Stimulated activated CD4-positive, alpha-beta T cell treated with anti-CD3 and anti-CD28 coated beads, Interleukin-4, amount 100 ng/mL, for 4 hours (primary cell): ENCODE measurements around the gene GPBP1L1.
"Not testable (repeated sequence)": the region's sequence is repeated elsewhere in the genome, so short reads cannot be mapped to it uniquely, and the experiment has no call there.

Experiments
- DNase-seq, 2 experiments: peaks; one replicate each; pipeline ENCODE4 v3.0.0-alpha.2; 2020

Gene GPBP1L1

DNA sequence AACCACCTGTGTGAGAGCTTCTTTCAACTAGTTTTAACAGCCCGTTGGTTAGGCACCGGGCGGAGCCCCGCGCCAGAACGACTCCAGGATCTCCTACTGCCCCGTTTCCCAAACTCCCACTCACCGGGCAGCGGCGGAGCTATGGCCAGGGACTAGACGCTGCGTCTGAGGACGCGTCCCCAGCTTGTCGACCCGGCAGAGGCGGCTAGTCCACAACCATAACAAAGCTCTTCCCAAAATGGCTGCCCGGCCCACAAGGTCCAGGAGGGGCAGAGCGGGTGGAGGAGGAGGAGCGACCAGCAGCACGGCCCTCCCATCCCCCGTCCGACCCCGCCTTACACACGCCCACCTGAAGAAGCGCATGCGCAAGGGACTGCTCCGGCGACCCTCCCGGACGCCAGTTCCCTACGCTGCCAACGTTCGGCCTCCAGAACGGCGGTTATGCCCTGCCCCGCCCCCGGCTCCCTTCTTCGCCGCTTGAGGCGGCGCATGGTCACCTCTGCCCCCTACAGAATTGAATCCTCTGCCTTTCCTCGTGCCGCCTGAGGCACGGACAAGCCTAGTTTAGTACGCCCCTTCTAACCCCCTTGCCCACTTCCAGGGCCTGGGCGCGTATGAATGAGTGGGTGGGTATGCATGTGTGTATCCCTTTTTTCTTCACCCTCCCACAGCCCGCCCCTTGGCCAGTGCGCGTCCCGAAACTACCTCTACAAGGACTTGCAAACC is at the start of gene GPBP1L1:
Gene GPBP1L1 (minus strand): TSS at position 246 of the 726 bp plus-strand sequence. CDS start 27,446 bp downstream, outside the sequence.
- peak; percentile 95 to 97 for DNase-seq

- DNase-seq = no peak
Measured at GRCh38 chr1:45730780-45731319, 44.5 kb upstream of the GPBP1L1 start.

DNA sequence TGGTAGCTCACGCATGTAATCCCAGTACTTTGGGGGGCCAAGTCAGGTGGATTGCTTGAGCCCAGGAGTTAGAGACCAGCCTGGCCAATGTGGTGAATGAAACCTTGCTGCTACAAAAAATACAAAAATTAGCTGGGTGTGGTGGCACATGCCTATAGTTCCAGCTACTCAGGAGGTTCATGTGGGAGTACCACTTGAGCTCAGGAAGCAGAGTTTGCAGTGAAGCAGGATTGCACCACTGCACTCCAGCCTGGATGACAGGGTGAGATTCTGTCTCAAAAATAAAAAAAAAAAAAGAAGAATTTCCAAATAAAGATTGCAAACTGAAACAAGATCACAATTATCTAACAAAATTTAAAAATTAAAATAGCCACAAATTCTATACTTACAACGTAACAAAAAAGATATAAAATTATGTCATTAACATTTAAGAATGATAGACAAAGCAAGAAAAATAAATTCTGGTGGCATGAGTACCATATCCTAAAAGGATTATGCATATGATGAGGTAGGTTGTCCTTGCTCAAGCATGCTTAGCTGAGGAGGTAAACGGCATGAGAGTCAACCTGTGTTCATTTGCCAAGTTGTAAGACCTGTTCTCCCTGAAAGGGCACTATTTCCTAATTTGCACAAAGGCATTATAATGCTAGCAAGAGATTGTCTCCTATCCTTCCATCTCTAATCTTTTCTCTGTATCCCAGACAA is 43.9 kb upstream of the GPBP1L1 start:
- DNase-seq = no peak

DNA sequence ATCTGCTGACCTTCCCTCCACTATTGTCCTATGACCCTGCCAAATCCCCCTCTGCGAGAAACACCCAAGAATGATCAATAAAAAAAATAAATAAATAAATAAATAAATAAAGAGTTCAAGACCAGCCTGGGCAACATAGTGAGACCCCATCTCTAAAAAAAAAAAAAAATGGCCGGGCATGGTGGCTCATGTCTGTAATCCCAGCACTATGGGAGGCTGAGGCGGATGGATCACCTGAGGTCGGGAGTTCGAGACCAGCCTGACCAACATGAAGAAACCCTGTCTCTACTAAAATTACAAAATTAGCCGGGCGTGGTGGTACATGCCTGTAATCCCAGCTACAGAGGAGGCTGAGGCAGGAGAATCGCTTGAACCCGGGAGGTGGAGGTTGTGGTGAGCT is 39.7 kb upstream of the GPBP1L1 start:
- DNase-seq = not testable (repeated sequence)

DNA sequence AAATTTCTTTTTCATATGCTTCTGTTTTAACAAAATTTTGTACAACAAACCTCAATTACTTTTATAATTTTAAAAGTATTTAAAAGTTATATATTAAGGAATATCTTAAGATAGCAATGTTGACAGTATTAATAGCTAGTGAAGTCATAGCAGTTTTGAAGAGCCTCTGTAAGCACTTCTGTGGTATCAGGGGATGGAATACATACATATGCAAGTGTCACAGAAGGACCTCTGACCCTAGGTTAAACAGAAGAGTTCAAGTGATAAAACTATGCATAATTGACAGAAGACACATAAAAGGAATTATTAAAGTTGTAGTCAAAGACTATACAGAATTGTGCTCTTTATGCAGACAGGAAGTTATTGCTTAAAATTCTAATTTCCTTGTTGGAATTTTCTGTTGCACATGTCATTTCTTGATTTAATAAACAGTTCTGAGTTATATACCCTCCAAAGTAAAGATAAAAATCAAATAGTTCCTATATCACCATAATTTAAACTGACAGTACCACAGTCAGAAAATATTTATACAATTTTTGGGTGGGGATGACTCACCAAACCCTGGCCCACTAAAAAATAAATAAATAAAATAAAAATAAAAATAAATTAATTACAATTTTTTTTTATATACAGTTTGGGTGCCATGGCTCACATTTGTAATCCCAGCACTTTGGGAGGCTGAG is 37.1 kb upstream of the GPBP1L1 start:
- no peak for DNase-seq

DNA sequence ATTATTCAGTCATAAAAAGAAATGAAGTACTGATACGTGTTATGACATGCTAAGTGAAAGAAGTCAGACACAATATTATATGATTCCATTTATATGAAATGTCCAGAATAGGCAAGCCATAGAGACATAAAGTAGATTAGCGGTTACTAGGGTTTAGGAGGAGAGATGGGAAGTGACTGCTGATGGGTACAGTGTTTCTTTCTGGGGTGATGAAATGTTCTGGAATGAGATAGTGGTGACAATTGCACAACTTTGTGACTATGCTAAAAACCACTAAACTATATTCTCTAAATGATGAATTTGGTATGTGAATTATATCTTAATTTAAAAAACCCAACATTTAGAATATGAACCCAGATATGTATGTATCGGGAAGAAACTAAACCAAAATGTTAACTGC is 36.5 kb upstream of the GPBP1L1 start:
- no peak for DNase-seq

DNA sequence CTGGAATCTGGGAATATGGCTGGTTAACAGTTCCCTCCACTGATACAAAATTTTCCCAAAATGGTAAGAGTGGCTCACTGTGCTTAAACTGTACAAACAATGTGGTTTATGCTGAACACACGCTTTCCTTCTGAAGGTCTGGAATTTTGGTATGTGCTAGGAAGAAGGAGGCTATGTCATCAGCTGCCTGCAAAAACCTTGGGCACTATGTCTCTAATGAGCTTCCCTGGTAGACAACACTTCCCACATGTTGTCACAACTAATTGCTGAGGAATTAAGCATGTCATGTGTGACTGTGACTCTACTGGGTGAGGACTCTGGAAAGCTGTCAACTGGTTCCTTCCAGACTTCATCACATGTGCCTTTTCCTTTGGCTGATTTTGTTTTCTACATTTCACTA is 34.9 kb upstream of the GPBP1L1 start:
- no peak for DNase-seq

DNA sequence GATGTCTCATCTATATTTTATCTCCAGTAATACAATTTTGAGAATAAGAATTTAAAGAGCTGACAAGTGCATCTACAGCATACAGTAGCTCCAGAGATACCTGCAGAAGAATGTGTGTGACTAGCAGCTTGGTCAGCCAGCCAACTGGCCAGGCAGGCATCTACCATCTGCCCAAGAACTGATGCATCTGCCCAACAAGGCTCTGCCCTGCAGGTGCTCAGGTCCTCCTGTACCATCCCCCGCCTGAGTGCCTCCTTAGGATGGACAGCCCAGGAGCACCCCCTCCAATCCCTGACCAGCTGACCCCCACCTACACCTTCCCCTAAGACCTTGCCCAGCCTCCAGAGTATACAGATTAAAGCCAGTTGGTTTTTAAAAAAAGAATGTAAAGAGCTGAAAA is 32.0 kb upstream of the GPBP1L1 start:
- no peak for DNase-seq

- not testable (repeated sequence) for DNase-seq
Measured at GRCh38 chr1:45717386-45717785, 31.1 kb upstream of the GPBP1L1 start.

DNA sequence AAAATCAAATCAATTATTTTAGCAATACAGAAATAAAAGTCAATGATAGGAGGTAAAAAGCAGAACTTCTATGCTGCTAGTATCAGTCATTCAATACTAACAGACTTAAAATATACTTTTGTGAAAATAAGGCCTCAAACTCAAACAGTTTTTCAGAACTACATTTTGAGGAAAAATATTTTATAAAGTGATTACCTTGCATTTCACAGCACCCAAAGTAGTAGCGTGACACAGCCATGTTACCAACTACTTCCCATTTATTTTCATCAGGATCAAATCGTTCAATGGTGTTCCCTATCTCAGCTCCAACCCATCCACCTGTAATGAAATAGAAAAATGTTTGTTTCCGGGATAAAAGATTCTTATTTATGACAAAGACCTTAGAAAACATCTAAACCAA is 30.4 kb upstream of the GPBP1L1 start:
- no peak for DNase-seq

DNA sequence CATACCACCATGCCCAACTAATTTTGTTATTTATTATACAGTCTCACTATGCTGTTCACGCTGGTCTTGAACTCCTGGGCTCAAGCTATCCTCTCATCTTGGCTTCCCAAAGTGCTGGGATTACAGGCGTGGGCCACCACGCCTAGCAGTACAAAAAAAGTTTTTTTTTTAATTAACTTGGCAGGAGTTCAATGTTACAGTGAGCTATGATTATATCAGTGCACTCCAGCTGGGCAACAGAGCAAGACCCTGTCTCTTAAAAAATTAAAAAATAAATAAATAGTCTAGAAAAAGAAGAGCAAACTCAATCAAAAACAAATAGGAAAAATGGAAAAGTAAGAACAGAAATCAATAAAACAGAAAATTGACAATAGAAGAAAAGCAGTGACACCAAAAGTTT is 27.4 kb upstream of the GPBP1L1 start:
- no peak for DNase-seq

DNA sequence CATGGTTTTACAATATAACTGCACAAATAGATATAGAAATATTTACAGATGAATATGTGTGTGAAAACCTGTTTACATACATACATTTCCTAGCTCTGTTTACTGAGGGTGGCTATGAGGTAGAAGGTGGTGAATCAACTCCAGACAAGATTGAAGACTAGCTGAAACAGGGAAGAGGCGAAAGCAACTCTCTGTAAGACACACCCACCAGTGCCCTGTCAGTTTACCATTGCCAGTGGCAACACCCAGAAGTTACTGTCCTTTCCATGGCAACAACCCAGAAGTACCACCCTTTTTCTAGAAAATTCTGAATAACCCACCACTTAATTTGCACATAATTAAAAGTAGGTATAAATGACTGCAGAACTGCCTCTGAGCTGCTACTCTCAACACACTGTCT is 18.3 kb upstream of the GPBP1L1 start:
- DNase-seq = no peak

- DNase-seq = no peak
Measured at GRCh38 chr1:45694823-45695222, 8.5 kb upstream of the GPBP1L1 start.

- DNase-seq = not testable (repeated sequence)
Measured at GRCh38 chr1:45693811-45694210, 7.5 kb upstream of the GPBP1L1 start.

GRCh38 chr1:45687754-45688740 is 1.7 kb upstream of the GPBP1L1 start, which contains the start of gene TMEM69:
Gene TMEM69 (plus strand): TSS chr1:45688181. CDS start chr1:45691069, 2,888 bp downstream.
- DNase-seq = peak; percentile 57 to 71

- DNase-seq = peak; percentile 92 to 98
Measured at GRCh38 chr1:45687014-45687753, 851 bp upstream of the GPBP1L1 start.

DNA sequence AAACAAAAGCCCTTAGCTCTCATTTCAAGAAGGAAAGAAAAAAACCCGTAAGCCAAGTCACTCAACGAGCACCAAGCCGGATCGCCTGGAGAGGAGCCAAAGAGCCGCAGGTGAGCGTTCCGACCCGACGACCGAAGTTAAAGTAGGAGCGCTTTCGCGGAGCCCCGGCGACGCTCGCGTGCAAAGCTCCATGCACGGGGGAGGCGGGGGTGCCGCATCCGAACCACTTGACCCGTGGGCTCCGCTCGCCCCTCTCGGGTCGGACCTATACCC is 382 bp downstream of the GPBP1L1 start:
- DNase-seq = peak; percentile 51 to 58

- no peak for DNase-seq
Measured at GRCh38 chr1:45685308-45686014, 872 bp downstream of the GPBP1L1 start.

DNA sequence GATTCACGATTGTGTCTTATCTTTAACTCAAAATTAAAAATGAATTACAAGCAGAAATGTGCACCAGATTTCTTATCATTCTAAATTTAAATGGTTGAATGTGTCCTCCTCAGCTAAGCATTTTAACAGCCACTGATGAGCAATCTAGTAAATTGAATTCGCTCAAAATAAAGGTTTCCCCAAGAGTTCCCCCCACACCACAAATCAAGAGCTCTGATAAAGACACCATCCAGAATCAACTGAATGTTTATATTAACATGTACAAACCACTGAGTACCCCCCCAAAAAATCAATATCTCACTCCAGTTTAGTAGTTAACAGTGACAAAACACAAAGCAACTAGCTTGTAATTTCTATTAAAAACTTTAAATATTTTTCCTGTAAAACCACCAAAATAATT is 1.9 kb downstream of the GPBP1L1 start:
- no peak for DNase-seq

DNA sequence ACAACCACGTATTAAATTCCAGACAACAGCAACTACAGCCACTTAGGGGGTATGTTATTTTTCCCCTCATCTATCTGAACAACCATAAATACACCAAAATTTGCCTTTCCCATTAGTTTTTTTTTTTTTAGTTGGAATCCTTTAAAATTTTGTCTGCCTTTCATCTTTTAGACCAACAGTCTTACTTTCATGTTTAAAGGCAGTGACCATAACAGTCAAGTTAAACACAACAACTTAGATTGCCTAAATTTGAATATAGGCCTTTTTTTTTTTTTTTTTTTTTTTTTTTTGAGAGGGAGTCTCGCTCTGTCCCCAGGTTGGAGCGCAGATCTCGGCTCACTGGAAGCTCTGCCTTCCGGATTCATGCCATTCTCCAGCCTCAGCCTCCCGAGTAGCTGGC is 3.4 kb downstream of the GPBP1L1 start:
- DNase-seq = no peak

GRCh38 chr1:45679123-45679522 is 7.2 kb downstream of the GPBP1L1 start:
- DNase-seq = no peak
